Activated T-helper 1 cell treated with Interleukin-2 at 50 U/mL for 16 hours (primary cell): ENCODE data around the gene RPS6KA2.

ENCODE experiments used
- DNase-seq: peaks from one replicate; pipeline ENCODE4 v3.0.0-alpha.2; 2020; ENCODE audit warnings: low read depth

Gene RPS6KA2

GRCh38 chr6:166444446-166444845 is 182.6 kb downstream of the RPS6KA2 start:
- no peak for DNase-seq

GRCh38 chr6:166443166-166443565 is 183.9 kb downstream of the RPS6KA2 start:
- no peak for DNase-seq

- no peak for DNase-seq
Observed at GRCh38 chr6:166442131-166442685, 184.8 kb downstream of the RPS6KA2 start.

GRCh38 chr6:166441325-166442078 is 185.5 kb downstream of the RPS6KA2 start:
- no peak for DNase-seq

GRCh38 chr6:166440729-166441128 is 186.3 kb downstream of the RPS6KA2 start:
- DNase-seq, result no peak

GRCh38 chr6:166440106-166440505 is 186.9 kb downstream of the RPS6KA2 start:
- DNase-seq, result no peak

- no peak for DNase-seq
Observed at GRCh38 chr6:166439366-166440091, 187.5 kb downstream of the RPS6KA2 start.

- DNase-seq, result no peak
Observed at GRCh38 chr6:166438211-166438861, 188.7 kb downstream of the RPS6KA2 start.

GRCh38 chr6:166437661-166438060 is 189.4 kb downstream of the RPS6KA2 start:
- DNase-seq, result no peak

GRCh38 chr6:166436195-166437139 is 190.6 kb downstream of the RPS6KA2 start:
- no peak for DNase-seq

- no peak for DNase-seq
Observed at GRCh38 chr6:166435574-166435973, 191.5 kb downstream of the RPS6KA2 start.

GRCh38 chr6:166434336-166434735 is 192.7 kb downstream of the RPS6KA2 start:
- no peak for DNase-seq

- DNase-seq, result no peak
Observed at GRCh38 chr6:166433096-166433495, 194.0 kb downstream of the RPS6KA2 start.

GRCh38 chr6:166430269-166430668 is 196.8 kb downstream of the RPS6KA2 start:
- no peak for DNase-seq

GRCh38 chr6:166424431-166424830 is 202.6 kb downstream of the RPS6KA2 start:
- DNase-seq, result no peak

GRCh38 chr6:166423781-166424180 is 203.3 kb downstream of the RPS6KA2 start:
- DNase-seq, result no peak

GRCh38 chr6:166423051-166423745 is 203.9 kb downstream of the RPS6KA2 start:
- DNase-seq, result no peak

- DNase-seq, result no peak
Observed at GRCh38 chr6:166422201-166422940, 204.7 kb downstream of the RPS6KA2 start.

GRCh38 chr6:166420351-166420750 is 206.7 kb downstream of the RPS6KA2 start:
- DNase-seq, result no peak

- DNase-seq, result no peak
Observed at GRCh38 chr6:166419717-166420116, 207.3 kb downstream of the RPS6KA2 start.
